K562 (cell line): ENCODE data around the gene CEP68. TPM values are rescaled to one million over a fixed set of nuclear protein-coding genes. Genes with fewer than 3 reads are reported as not detected.

Experiments
- ATAC-seq: fragments of 200-7000 bp; cut with Tn5 transposase; 3 replicates; pipeline ENCODE4 v1.9.1; 2020; ENCODE audit warnings: moderate library complexity
- BruUV-seq: library from RNA; stranded (reverse); fragments of 400-500 nt; replicated peaks from 2 replicates; lab custom pipeline; 2021; lab: Mats Ljungman, UMichigan
- CTCF ChIA-PET: fragments of 300-600 bp; formaldehyde crosslinking; extraction: SDS; loops from one replicate; lab custom pipeline; 2021; ENCODE audit warnings: low intra/inter-chr PET ratio; lab: Yijun Ruan, JAX
- POLR2A ChIA-PET: fragments of 300-600, 350-650 bp; sonication (Branson Sonifier 250); formaldehyde crosslinking; extraction: SDS; loops from one replicate; lab custom pipeline; 2021; ENCODE audit warnings: antibody characterized with exemption, inconsistent platforms; lab: Yijun Ruan, JAX
- DNase-seq, 4 experiments: peaks; one replicate each; pipeline versions ENCODE4 v3.0.0 to v3.0.0-alpha.2; 2011 to 2018; ENCODE audit warnings: low spot score in 3 of 4, mixed read lengths in 3 of 4; ENCODE audit errors: extremely low read depth in 1 of 4
- FAIRE-seq: peaks from 2 replicates; lab custom pipeline; 2011; peaks lifted over from hg19 to GRCh38; lab: Jason Lieb, UNC
- H2AFZ ChIP-seq: 2 replicates; pipeline ENCODE4 v1.6.0; 2011; ENCODE audit warnings: low read depth, low read length, control low read depth, inconsistent platforms
- H3K27ac ChIP-seq: fragments of 200-600 bp; 3 replicates; pipeline ENCODE4 v1.8.0; 2011; ENCODE audit warnings: low read depth, mild to moderate bottlenecking, control low read depth, inconsistent platforms, low read length, moderate library complexity, mixed read lengths; ENCODE audit errors: extremely low read depth
- H3K27me3 ChIP-seq, 2 experiments: fragments of 300-600 bp in 1 of 2; 2 replicates in 1 of 2; 3 replicates in 1 of 2; pipeline versions ENCODE4 v1.6.0 to v1.8.0; 2011; ENCODE audit warnings: inconsistent platforms in 2 of 2, low read length in 2 of 2, mild to moderate bottlenecking in 1 of 2, mixed read lengths in 1 of 2, moderate library complexity in 1 of 2; ENCODE audit not compliant: control insufficient read depth in 2 of 2, insufficient read depth in 2 of 2
- H3K36me3 ChIP-seq: fragments of 300-600 bp; 3 replicates; pipeline ENCODE4 v1.8.0; 2011; ENCODE audit warnings: mild to moderate bottlenecking, low read length, inconsistent platforms; ENCODE audit not compliant: control insufficient read depth, insufficient read depth
- H3K4me1 ChIP-seq, 2 experiments: fragments of 200-600 bp in 1 of 2; replicated peaks in 1 of 2; 2 replicates in 1 of 2; 3 replicates in 1 of 2; pipeline versions ENCODE4 v1.5.1 to v1.8.0; 2011; ENCODE audit warnings: inconsistent platforms in 2 of 2, low read length in 2 of 2, mild to moderate bottlenecking in 1 of 2, mixed read lengths in 1 of 2, moderate library complexity in 1 of 2; ENCODE audit not compliant: control insufficient read depth in 2 of 2, insufficient read depth in 2 of 2
- H3K4me2 ChIP-seq: 2 replicates; pipeline ENCODE4 v1.6.1; 2011; ENCODE audit warnings: low read length, control low read depth, inconsistent platforms, mixed read lengths; ENCODE audit not compliant: insufficient read depth
- H3K4me3 ChIP-seq: fragments of 200-600 bp; sonication (generic), shearing (Covaris generic); 2 replicates; pipeline ENCODE4 v1.5.1; 2016; ENCODE audit warnings: control low read depth, inconsistent platforms
- H3K79me2 ChIP-seq: fragments of 200-600 bp; 3 replicates; pipeline ENCODE4 v1.8.0; 2011; ENCODE audit warnings: low read length, inconsistent platforms; ENCODE audit not compliant: control insufficient read depth, insufficient read depth
- H3K9ac ChIP-seq, 2 experiments: 2 replicates each; pipeline versions ENCODE4 v1.6.0 to v1.6.1; 2011; ENCODE audit warnings: low read depth in 2 of 2, low read length in 2 of 2, control low read depth in 1 of 2, inconsistent platforms in 1 of 2, mild to moderate bottlenecking in 1 of 2, mixed read lengths in 1 of 2; ENCODE audit not compliant: insufficient read depth in 1 of 2
- H3K9me1 ChIP-seq: one replicate; pipeline ENCODE4 v1.6.0; 2011; ENCODE audit warnings: inconsistent platforms, mild to moderate bottlenecking, low read length, moderate library complexity; ENCODE audit not compliant: control insufficient read depth, insufficient read depth
- H3K9me3 ChIP-seq: replicated peaks from 2 replicates; pipeline ENCODE4 v1.5.1; 2011; ENCODE audit warnings: low read depth, low read length, inconsistent platforms; ENCODE audit not compliant: control insufficient read depth, insufficient read depth
- H4K20me1 ChIP-seq: replicated peaks from 2 replicates; pipeline ENCODE4 v1.6.1; 2011; ENCODE audit warnings: low read length, inconsistent platforms, mixed read lengths; ENCODE audit not compliant: control insufficient read depth, insufficient read depth
- DDX20 ChIP-seq: fragments of 450-650 bp; IDR thresholded peaks from 2 replicates; pipeline ENCODE4 v1.6.1; 2016; ENCODE audit warnings: missing genetic modification characterization, low read depth, mild to moderate bottlenecking, missing compliant biosample characterization, moderate library complexity
- ELF2 ChIP-seq: fragments of 250-450 bp; sonication (Bioruptor Pico); IDR thresholded peaks from 2 replicates; pipeline ENCODE4 v1.5.0; 2021; ENCODE audit warnings: mild to moderate bottlenecking
- ERF ChIP-seq: fragments of 450-650 bp; formaldehyde crosslinking; IDR thresholded peaks from 2 replicates; pipeline ENCODE4 v1.4.0; 2020; ENCODE audit warnings: mild to moderate bottlenecking, mixed read lengths
- HDAC2 ChIP-seq: fragments of 450-650 bp; IDR thresholded peaks from 2 replicates; pipeline ENCODE4 v1.6.1; 2016; ENCODE audit warnings: mild to moderate bottlenecking
- THAP12 ChIP-seq: fragments of 250-450 bp; sonication (Bioruptor Pico); IDR thresholded peaks from 2 replicates; pipeline ENCODE4 v1.9.0; 2021; ENCODE audit warnings: mild to moderate bottlenecking, inconsistent platforms
- ZFP36 ChIP-seq: fragments of 150-350 bp; IDR thresholded peaks from 2 replicates; pipeline ENCODE4 v1.6.1; 2018; ENCODE audit warnings: low read length, low read depth; ENCODE audit not compliant: partially characterized antibody
- ZNF253 ChIP-seq: fragments of 250-450 bp; sonication (Bioruptor Pico); conservative IDR thresholded peaks from 2 replicates; pipeline ENCODE4 v1.6.1; 2021; ENCODE audit warnings: mild to moderate bottlenecking
- ZNF449 ChIP-seq: fragments of 250-450 bp; sonication (Bioruptor Pico); IDR thresholded peaks from 2 replicates; pipeline ENCODE4 v1.8.0; 2022; ENCODE audit warnings: moderate library complexity, mild to moderate bottlenecking, inconsistent platforms
- ZNF696 ChIP-seq: fragments of 250-450 bp; sonication (Bioruptor Pico); conservative IDR thresholded peaks from 2 replicates; pipeline ENCODE4 v1.4.0; 2020; ENCODE audit warnings: mild to moderate bottlenecking, moderate library complexity
- WGBS: fragments of 100-300 bp; shearing (Covaris generic); methylation state at CpG from one replicate; pipeline ENCODE4 v1.1.6; 2016; ENCODE audit warnings: low coverage, mixed read lengths; ENCODE audit not compliant: insufficient coverage; ENCODE audit errors: missing lambda C conversion rate; 5-methylcytosine and 5-hydroxymethylcytosine counted together
- in situ Hi-C: fragments of 300-500 bp; cut with MboI; formaldehyde crosslinking; loops from 4 replicates; pipeline ENCODE4 v1.15.0; 2018; ENCODE audit warnings: inconsistent platforms, mixed read lengths
- intact Hi-C: fragments of 100-400 bp; cut with micrococcal nuclease; formaldehyde crosslinking; loops from 2 replicates; pipeline ENCODE4 v1.14.2; 2022
- polyA plus RNA-seq, 8 experiments: library from polyadenylated mRNA; depleted of rRNA in 4 of 8; stranded (reverse) in 5 of 8; unstranded in 3 of 8; fragments of >200 nt; fragmentation: Nextera tagmentation in 2 of 8; fragmentation: Illumina TruSeq in 1 of 8; extraction: Ambion mirVana in 2 of 8; extraction: Trizol in 1 of 8; gene quantifications; 2 replicates each; pipeline versions ENCODE4 v1.2.1 to v1.2.3, GENCODE V29; 2011 to 2014; ENCODE audit warnings: inconsistent platforms in 1 of 8, missing spikeins in 1 of 8
- total RNA-seq, 7 experiments: library from RNA; depleted of rRNA in 6 of 7; stranded (reverse); fragments of >200 nt in 6 of 7; fragmentation: Illumina TruSeq in 2 of 7; extraction: Trizol in 2 of 7; gene quantifications; 2 replicates each; pipeline versions ENCODE4 v1.2.1 to v1.2.3, GENCODE V29; 2011 to 2021; ENCODE audit warnings: low replicate concordance in 1 of 7
- TF ChIP-seq, protein P1 (sequence below): IDR thresholded peaks from 3 replicates; pipeline ENCODE4 v1.6.1; 2011; ENCODE audit warnings: borderline replicate concordance, mild to moderate bottlenecking, moderate library complexity; ENCODE audit not compliant: insufficient read length; ENCODE audit errors: extremely low read depth
- TF ChIP-seq, protein P2 (sequence below): fragments of 250-450 bp; sonication (Bioruptor Pico); IDR thresholded peaks from 2 replicates; pipeline ENCODE4 v1.8.0; 2021; ENCODE audit warnings: mild to moderate bottlenecking, moderate library complexity

The CEP68 gene
- total and polyA plus RNA-seq, 9 of the 15 experiments (the other 6 are each of a cell fraction or from before 2014, with no cell fraction given): 1.4 to 8.5 (median 5.2) TPM

DNA sequence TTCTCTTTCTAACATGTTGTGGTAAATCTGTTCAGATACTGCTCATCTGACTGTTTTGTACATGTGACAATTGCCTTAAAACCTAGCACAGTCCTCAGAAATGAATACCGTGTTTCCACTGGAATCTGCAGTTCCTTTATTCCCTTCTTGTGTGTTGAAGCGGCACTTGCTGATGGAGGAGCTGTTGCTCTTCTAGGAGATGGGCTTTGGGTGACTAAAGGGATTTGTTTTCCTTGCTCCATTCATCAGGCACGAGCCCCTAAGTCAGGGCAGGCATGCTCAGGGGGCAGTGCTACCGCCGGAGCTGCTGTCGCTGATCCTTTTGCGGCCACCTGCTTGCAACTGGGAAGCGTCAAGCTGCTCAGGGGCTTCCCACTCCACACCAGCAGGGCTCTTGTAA lies 32.5 kb upstream of the CEP68 start:
- no peaks in the 10 kb centered on the region for H3K79me2 ChIP-seq
- WGBS: 84% methylated on average over 7 of the region's 8 CpGs
- POLR2A ChIA-PET: interaction anchor here (0.6 to 3.3 kb wide), 5 partner anchors 8 to 1587 kb away, joined by 3 to 11 read pairs (median 4); no protein-coding TSS in a partner anchor
- TF ChIP-seq ZNF253 (CRISPR knock-in tag) (no peak), THAP12 (no peak), DDX20 (tag) (no peak), ZFP36 (no peak), HDAC2 (no peak), ERF (CRISPR knock-in tag) (no peak), ZNF696 (CRISPR knock-in tag) (no peak), ELF2 (CRISPR knock-in tag) (no peak), ZNF449 (CRISPR knock-in tag) (no peak)
- TF ChIP-seq, protein P1, sequence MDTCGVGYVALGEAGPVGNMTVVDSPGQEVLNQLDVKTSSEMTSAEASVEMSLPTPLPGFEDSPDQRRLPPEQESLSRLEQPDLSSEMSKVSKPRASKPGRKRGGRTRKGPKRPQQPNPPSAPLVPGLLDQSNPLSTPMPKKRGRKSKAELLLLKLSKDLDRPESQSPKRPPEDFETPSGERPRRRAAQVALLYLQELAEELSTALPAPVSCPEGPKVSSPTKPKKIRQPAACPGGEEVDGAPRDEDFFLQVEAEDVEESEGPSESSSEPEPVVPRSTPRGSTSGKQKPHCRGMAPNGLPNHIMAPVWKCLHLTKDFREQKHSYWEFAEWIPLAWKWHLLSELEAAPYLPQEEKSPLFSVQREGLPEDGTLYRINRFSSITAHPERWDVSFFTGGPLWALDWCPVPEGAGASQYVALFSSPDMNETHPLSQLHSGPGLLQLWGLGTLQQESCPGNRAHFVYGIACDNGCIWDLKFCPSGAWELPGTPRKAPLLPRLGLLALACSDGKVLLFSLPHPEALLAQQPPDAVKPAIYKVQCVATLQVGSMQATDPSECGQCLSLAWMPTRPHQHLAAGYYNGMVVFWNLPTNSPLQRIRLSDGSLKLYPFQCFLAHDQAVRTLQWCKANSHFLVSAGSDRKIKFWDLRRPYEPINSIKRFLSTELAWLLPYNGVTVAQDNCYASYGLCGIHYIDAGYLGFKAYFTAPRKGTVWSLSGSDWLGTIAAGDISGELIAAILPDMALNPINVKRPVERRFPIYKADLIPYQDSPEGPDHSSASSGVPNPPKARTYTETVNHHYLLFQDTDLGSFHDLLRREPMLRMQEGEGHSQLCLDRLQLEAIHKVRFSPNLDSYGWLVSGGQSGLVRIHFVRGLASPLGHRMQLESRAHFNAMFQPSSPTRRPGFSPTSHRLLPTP: no peak
- TF ChIP-seq, protein P2, sequence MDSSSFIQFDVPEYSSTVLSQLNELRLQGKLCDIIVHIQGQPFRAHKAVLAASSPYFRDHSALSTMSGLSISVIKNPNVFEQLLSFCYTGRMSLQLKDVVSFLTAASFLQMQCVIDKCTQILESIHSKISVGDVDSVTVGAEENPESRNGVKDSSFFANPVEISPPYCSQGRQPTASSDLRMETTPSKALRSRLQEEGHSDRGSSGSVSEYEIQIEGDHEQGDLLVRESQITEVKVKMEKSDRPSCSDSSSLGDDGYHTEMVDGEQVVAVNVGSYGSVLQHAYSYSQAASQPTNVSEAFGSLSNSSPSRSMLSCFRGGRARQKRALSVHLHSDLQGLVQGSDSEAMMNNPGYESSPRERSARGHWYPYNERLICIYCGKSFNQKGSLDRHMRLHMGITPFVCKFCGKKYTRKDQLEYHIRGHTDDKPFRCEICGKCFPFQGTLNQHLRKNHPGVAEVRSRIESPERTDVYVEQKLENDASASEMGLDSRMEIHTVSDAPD: no peak

More for the DNA sequence above, 32.5 kb upstream of the CEP68 start:
- no peak for FAIRE-seq
- Histone ChIP-seq H3K9me1 (peaks cover 3% of the 10 kb centered on the region), H3K9ac (no peak overlapping the region), H3K27ac (no peak overlapping the region), H3K4me2 (no peak overlapping the region), H3K9me3 (no peaks in the 10 kb centered on the region), H3K36me3 (peaks cover 20% of the 10 kb centered on the region), H4K20me1 (no peaks in the 10 kb centered on the region), H3K4me1 (peaks cover 18 to 46% of the 10 kb centered on the region in 2 experiments; a peak in 4 of 5 replicates), H3K27me3 (no peaks in the 10 kb centered on the region), H3K4me3 (no peak overlapping the region), H2AFZ (no peak overlapping the region)
- intact Hi-C loops: no loop called here
- no TSS peak for BruUV-seq
- in situ Hi-C loops: no loop called here
- no peak for DNase-seq
- no peak for ATAC-seq
- CTCF ChIA-PET: no interaction called here
